HT-29 (cell line): Measurements from ENCODE around the gene ATP2A3. TPM values are rescaled to one million over a fixed set of nuclear protein-coding genes. Genes with fewer than 3 reads are reported as not detected.
"Not testable (repeated sequence)": the region's sequence is repeated elsewhere in the genome, so short reads cannot be mapped to it uniquely, and the experiment has no call there.

Experiments
- DNase-seq: peaks from one replicate; pipeline ENCODE4 v3.0.0-alpha.2; 2015; ENCODE audit warnings: low spot score
- total RNA-seq: library from RNA; depleted of rRNA; stranded (reverse); fragments of >200 nt; shearing (Covaris generic); gene quantifications from 2 replicates; pipeline ENCODE4 v1.2.3, GENCODE V29; 2014

Gene ATP2A3
- total RNA-seq, 1 experiment from 2014 or later: 13.7 TPM

- no peak for DNase-seq
These were observed 7.8 kb downstream of the ATP2A3 start for GRCh38 chr17:3956327-3956957.

- DNase-seq: no peak
These were observed 8.6 kb downstream of the ATP2A3 start for GRCh38 chr17:3955673-3955988.

- no peak for DNase-seq
These were observed 9.1 kb downstream of the ATP2A3 start for GRCh38 chr17:3954976-3955672.

- no peak for DNase-seq
These were observed 10.2 kb downstream of the ATP2A3 start for GRCh38 chr17:3954086-3954485.

- DNase-seq: no peak
These were observed 10.7 kb downstream of the ATP2A3 start for GRCh38 chr17:3953542-3953941.

GRCh38 chr17:3952186-3952585 is 12.1 kb downstream of the ATP2A3 start:
- no peak for DNase-seq

- DNase-seq: no peak
These were observed 12.8 kb downstream of the ATP2A3 start for GRCh38 chr17:3951420-3951819.

GRCh38 chr17:3951003-3951402 is 13.2 kb downstream of the ATP2A3 start:
- DNase-seq: no peak

- no peak for DNase-seq
These were observed 13.7 kb downstream of the ATP2A3 start for GRCh38 chr17:3950584-3950983.

GRCh38 chr17:3949418-3949817 is 14.8 kb downstream of the ATP2A3 start:
- no peak for DNase-seq

- DNase-seq: not testable (repeated sequence)
These were observed 15.7 kb downstream of the ATP2A3 start for GRCh38 chr17:3948551-3948950.

- no peak for DNase-seq
These were observed 16.9 kb downstream of the ATP2A3 start for GRCh38 chr17:3947318-3947810.

- DNase-seq: no peak
These were observed 17.5 kb downstream of the ATP2A3 start for GRCh38 chr17:3946711-3947235.

GRCh38 chr17:3944485-3945388 is 19.5 kb downstream of the ATP2A3 start:
- no peak for DNase-seq

- no peak for DNase-seq
These were observed 20.9 kb downstream of the ATP2A3 start for GRCh38 chr17:3943240-3943891.

GRCh38 chr17:3940965-3941698 is 23.1 kb downstream of the ATP2A3 start:
- DNase-seq: no peak

GRCh38 chr17:3937359-3937758 is 26.9 kb downstream of the ATP2A3 start:
- no peak for DNase-seq

GRCh38 chr17:3935825-3936355 is 28.3 kb downstream of the ATP2A3 start:
- no peak for DNase-seq

GRCh38 chr17:3935140-3935542 is 29.1 kb downstream of the ATP2A3 start:
- DNase-seq: peak; percentile 81

GRCh38 chr17:3929764-3930163 is 34.5 kb downstream of the ATP2A3 start:
- DNase-seq: no peak

- no peak for DNase-seq
These were observed 35.1 kb downstream of the ATP2A3 start for GRCh38 chr17:3929181-3929580.
